KOPT-K1 (cell line): ENCODE data around the gene FRG2B.
"Not testable (repeated sequence)": the region's sequence is repeated elsewhere in the genome, so short reads cannot be mapped to it uniquely, and the experiment has no call there.

Experiments
- H3K27ac ChIP-seq: fragments of 200-600 bp; sonication (generic); 2 replicates; pipeline ENCODE4 v1.5.1; 2016; ENCODE audit warnings: antibody characterized with exemption, mild to moderate bottlenecking, low read depth, low read length; ENCODE audit not compliant: poor library complexity, severe bottlenecking
- H3K36me3 ChIP-seq: fragments of 200-600 bp; sonication (generic); 2 replicates; pipeline ENCODE4 v1.5.1; 2017; ENCODE audit warnings: antibody characterized with exemption, mild to moderate bottlenecking, low read length, moderate library complexity; ENCODE audit not compliant: insufficient read depth
- H3K9me3 ChIP-seq: fragments of 200-600 bp; sonication (generic); 2 replicates; pipeline ENCODE4 v1.5.1; 2017; ENCODE audit warnings: antibody characterized with exemption, low read length, mild to moderate bottlenecking; ENCODE audit not compliant: insufficient read depth, poor library complexity, severe bottlenecking

FRG2B gene

GRCh38 chr10:133614830-133615580 is 11.6 kb downstream of the FRG2B start:
- H3K36me3 ChIP-seq = no peaks in the 10 kb centered on the region
- H3K27ac ChIP-seq = no peak overlapping the region
- no peaks in the 10 kb centered on the region for H3K9me3 ChIP-seq

GRCh38 chr10:133613699-133614098 is 12.9 kb downstream of the FRG2B start:
- Histone ChIP-seq H3K9me3 (peaks cover under 1% of the 10 kb centered on the region), H3K27ac (no peak overlapping the region), H3K36me3 (no peaks in the 10 kb centered on the region)

DNA sequence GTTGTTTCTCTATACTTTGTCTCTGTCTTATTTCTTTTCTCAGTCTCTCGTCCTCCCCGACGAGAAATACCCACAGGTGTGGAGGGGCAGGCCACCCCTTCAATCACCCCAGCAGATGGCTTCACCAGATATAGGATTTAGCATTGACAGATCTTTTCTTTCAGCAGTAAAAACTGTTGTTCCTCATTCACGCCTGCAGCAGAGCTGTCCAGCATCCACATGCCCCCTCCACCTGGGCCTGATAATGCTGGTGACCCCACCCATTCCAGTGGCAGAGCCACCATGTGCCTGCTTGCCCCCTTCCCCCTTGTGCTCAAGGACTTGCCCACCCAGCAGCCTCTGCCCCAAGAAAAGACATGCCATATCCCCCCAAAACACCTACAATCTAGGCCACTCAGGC is 15.5 kb downstream of the FRG2B start:
- Histone ChIP-seq H3K9me3 (peaks cover 27% of the 10 kb centered on the region), H3K36me3 (no peaks in the 10 kb centered on the region), H3K27ac (no peak overlapping the region)

DNA sequence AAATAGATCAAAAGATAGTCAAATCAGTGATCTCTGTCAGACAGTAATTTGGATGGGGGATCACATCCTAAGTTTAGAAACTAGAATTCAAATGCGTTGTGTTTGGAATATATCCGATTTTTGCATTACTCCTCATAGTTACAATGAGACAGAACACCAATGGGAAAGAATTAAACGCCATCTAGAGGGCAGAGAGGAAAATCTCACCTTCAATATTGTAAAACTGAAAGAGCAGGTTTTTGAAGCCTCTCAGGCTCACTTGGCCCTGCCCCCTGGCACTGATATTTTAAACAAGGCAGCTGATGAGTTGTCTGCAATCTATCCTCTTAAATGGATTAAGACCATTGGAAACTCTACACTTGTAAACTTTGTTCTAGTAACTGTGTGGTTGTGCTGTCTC is 17.7 kb downstream of the FRG2B start:
- Histone ChIP-seq H3K9me3 (peaks cover 32% of the 10 kb centered on the region), H3K27ac (no peak overlapping the region), H3K36me3 (no peaks in the 10 kb centered on the region)

DNA sequence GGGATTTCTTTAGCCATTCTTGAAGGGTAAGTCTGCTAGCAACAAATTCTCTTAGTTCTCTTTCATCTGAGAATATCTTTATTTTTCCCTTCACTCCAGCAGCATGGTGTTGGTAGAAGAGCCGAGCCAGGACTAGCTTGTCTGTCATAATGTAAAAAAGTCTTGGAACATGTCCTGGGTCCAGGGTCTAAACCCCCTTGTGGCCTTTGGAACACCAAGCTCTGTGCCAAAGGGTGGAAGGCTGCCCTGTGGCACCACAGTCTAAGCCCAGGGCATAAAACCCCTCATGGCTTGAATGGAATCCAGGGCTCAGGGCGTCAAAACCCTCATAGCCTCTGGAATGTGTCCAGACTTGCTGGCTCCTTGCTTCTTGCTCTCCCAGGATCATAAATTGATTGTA is 23.2 kb downstream of the FRG2B start:
- H3K36me3 ChIP-seq, H3K27ac ChIP-seq: not testable (repeated sequence)
- peaks cover 29% of the 10 kb centered on the region for H3K9me3 ChIP-seq

DNA sequence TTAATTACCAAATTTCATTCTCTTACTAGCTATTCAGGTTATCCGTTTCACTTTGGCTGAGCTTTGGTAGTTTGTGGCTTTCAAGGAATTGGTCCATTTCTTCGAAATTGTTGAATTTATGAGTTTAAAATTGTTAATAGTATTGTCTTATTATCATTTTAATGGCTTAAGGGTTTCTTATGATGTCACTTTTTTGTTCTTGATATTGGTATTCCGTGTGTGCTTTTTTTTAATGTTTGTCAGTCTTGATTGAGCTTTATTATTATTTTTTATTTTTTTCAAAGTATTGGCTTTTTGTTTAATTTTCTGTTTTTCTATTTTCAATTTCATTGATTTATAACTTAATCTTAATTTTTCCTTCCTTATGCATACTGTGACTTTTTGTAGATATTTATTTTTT is 25.9 kb downstream of the FRG2B start:
- Histone ChIP-seq H3K9me3 (peaks cover 2% of the 10 kb centered on the region), H3K36me3 (no peaks in the 10 kb centered on the region), H3K27ac (no peak overlapping the region)

DNA sequence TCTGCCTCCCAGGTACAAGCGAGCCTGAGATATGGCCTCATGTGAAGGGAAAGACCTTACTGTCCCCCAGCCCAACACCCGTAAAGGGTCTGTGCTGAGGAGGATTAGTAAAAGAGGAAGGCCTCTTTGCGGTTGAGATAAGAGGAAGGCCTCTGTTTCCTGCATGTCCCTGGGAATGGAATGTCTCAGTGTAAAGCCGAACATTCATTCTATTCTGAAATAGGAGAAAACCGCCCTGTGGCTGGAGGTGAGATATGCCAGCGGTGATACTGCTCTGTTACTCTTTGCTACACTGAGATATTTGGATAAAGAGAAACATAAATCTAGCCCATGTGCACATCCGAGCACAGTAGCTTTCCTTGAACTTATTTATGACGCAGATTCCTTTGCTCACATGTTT is 26.7 kb downstream of the FRG2B start:
- H3K36me3 ChIP-seq, H3K9me3 ChIP-seq, H3K27ac ChIP-seq: not testable (repeated sequence)

DNA sequence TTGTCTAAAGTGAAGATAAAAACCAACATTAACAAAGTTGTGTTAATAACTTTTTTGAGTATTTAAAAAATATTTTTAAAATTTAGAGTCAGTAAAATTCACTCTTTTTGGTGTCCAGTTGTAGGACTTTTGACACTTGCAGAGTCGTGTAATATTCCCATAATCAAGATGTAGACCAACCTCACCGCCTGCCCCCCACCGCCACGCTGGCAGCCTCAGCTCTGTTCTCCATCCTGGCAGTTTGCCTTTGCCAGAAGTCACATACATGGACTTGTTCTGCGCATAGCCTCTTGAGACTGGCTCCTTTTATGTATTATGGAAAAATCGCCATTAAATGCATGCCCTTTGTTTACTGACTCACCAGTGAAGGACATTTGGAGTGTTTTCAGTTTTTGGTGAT is 33.9 kb downstream of the FRG2B start:
- no peaks in the 10 kb centered on the region for H3K36me3 ChIP-seq
- H3K9me3 ChIP-seq = peaks cover 5% of the 10 kb centered on the region
- no peak overlapping the region for H3K27ac ChIP-seq

- Histone ChIP-seq H3K36me3 (no peaks in the 10 kb centered on the region), H3K9me3 (peaks cover 5% of the 10 kb centered on the region)
These were observed 35.6 kb downstream of the FRG2B start for GRCh38 chr10:133590970-133591359.

DNA sequence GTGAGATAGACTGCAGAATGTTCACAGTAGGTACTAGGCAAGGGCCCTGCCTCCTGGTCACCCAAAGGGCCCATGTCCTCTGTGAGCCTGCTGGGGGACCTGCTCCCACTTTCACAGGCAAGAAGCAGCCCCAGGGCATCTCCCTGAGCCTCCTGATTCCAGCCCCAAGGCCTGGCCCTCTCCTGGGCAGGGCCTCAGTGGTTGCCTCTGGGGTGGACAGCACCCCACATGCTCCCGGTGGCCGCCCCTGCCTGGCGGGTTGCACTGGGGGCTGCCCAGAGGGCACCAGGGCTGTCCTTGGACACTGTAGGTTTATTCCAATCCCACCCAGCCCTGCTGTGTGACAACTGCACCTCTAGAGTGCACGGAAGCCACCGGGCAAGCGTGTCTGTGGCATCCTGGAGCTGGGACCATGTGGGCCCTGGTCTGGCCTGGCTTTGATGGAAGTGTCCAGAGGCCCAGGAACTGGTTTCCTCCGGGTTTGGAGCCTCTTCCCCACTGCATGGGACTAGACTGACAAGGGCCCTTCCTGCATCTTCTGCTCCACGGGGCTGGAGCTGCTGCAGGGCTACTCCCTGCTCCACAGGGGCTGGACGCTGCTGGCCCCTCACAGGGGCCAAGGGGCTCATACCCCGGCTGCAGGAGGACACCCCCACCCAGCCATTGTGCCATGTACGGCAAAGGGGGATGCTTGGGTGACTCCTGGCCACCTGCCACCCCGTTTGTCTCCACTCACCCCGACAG is 36.2 kb downstream of the FRG2B start:
- peaks cover 5% of the 10 kb centered on the region for H3K9me3 ChIP-seq
- no peaks in the 10 kb centered on the region for H3K36me3 ChIP-seq
- no peak overlapping the region for H3K27ac ChIP-seq

More at GRCh38 chr10:133590970-133591359, 35.6 kb downstream of the FRG2B start:
- H3K27ac ChIP-seq = no peak overlapping the region

GRCh38 chr10:133577037-133577436 is 49.6 kb downstream of the FRG2B start:
- not testable (repeated sequence) for H3K36me3 ChIP-seq, H3K27ac ChIP-seq
- H3K9me3 ChIP-seq = peaks cover 16% of the 10 kb centered on the region
